Suprapubic skin (tissue), 4 donors: ENCODE results near the gene ZDHHC17.

Source experiments
- CTCF ChIP-seq, 2 donors: fragments of 200-600 bp in 1 of 2; fragments of 450-650 bp in 1 of 2; sonication (generic) in 1 of 2; IDR thresholded peaks; one replicate each; pipeline ENCODE4 v1.5.1; 2016 to 2019; ENCODE audit warnings: antibody characterized with exemption in 2 of 2, mild to moderate bottlenecking in 1 of 2, moderate library complexity in 1 of 2
- POLR2A ChIP-seq, 2 donors: fragments of 450-650 bp; IDR thresholded peaks; one replicate each; pipeline ENCODE4 v1.6.1; 2017; ENCODE audit warnings: antibody characterized with exemption in 2 of 2, mild to moderate bottlenecking in 2 of 2, moderate library complexity in 2 of 2
- POLR2AphosphoS5 ChIP-seq, 3 donors: sonication (generic); formaldehyde crosslinking; IDR thresholded peaks; one replicate each; pipeline ENCODE4 v1.6.1; 2017; ENCODE audit warnings: antibody characterized with exemption in 3 of 3

GRCh38 chr12:76764856-76765255, 941 bp downstream of the ZDHHC17 start:
- TF ChIP-seq POLR2A (IDR thresholded peaks at IDR 0.05) = no peak
- TF ChIP-seq CTCF (IDR thresholded peaks at IDR 0.05) = no peak
- TF ChIP-seq POLR2AphosphoS5 (IDR thresholded peaks at IDR 0.05) = no peak
